Measurements from ENCODE around the gene FILIP1L.

- TF ChIP-seq MAX (IDR thresholded peaks at IDR 0.05) (no peak), USF1 (IDR thresholded peaks at IDR 0.05) (no peak), TCF12 (IDR thresholded peaks at IDR 0.05; ENCODE audit: low read depth) (no peak), TAF1 (IDR thresholded peaks at IDR 0.05; ENCODE audit: low read depth) (no peak)
Observed at GRCh38 chr3:99945328-99945995, 168.8 kb downstream of the FILIP1L start.
